Measurements from ENCODE around the gene HDAC9. TPM values are rescaled to one million over a fixed set of nuclear protein-coding genes. Genes with fewer than 3 reads are reported as not detected.
A peak's percentile ranks its signal among the peaks of the same experiment; 100 is the strongest.

The HDAC9 gene
- total and polyA plus RNA-seq, 2 donors (not counting 1 experiment from before 2014, with no cell fraction given) = 2.9 to 7.9 TPM

DNA sequence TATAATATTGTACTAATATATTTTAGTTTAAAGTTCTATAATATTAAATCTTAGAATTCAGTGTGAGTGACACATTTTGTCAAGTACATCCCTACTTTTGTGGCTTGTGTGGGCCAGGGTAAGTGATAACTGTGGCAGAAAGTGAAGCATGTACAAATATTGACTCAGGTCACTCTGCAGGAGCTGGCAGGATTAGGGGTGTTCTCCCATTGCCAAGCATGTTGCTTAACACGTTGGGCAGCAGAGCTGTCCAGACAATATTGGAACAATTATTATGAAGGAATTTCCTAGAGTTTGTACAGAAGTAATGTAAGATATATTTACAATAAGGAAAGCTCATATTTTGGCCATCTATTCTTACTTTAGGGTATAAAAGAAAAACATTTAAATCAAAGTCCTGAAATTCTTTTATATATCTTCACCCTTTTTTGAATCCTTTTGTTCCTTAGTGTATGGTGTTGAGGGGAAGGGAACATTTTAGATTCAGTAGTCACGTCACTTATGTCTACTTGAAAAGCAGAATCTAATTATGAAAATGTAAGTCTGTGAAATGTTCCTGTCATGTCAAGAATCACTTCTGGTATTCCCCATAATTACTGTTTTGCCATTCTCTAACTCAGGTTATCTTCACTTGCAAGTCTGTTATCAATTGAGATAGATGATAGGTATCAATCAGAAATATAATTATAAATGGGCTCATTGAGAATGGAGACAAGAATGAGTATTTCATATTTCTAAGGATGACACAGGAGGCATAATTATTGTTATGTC is 4.0 kb downstream of the HDAC9 start:
- H3K4me2 ChIP-seq (ENCODE audit: extremely low read depth, insufficient read depth, low read length) = no peak overlapping the region

DNA sequence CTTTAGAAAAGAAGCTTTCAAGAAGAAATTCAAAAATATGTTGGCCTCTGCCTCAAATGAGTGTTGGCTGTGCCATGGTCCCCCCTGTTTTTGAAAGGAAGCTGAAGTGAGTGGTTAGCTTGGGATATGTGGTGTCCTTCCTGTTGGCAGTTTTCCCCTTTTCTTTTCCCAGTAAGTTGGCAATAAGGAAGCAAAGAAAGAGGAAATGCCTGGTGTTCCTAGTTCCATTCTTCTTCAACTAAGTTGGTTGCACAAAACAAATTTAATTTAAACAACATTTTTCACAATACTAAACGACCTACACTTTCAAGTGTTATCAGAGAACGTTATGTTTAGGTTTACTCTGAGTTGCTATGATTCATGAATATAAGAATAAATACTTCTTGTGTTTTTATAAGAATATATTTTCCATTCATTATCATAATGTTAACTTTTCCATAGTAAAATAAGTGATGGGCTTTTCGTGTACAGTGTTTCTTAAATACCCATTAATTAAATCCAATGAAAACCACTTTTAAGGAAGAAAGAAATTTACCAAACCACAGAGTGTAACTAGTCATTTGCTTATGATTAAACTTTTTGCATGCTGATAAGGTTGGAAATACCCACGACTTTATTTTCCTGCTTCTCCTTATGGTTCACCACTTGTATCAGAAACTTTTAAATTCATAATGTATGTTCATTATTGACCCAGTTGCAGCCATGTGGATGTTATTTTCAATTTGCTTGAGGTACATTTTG is 7.7 kb downstream of the HDAC9 start:
- Histone ChIP-seq H3K9me3 (ENCODE audit: control insufficient read depth, insufficient read depth, low read depth, low read length) (no peaks in the 10 kb centered on the region), H3K4me3 (replicated peaks in 1 of 4; ENCODE audit: control extremely low read depth in 1 of 4, insufficient read depth in 1 of 4, low read depth in 3 of 4, low read length in 4 of 4) (no peak overlapping the region), H3K36me3 (ENCODE audit: control insufficient read depth, insufficient read depth, low read length) (no peaks in the 10 kb centered on the region), H2AFZ (ENCODE audit: low read length) (no peak overlapping the region), H3K27me3 (ENCODE audit: control insufficient read depth, insufficient read depth, low read length) (no peaks in the 10 kb centered on the region), H3K9ac (ENCODE audit: insufficient read depth, low read length) (no peak overlapping the region), H4K20me1 (ENCODE audit: control insufficient read depth, extremely low read depth, insufficient read depth, low read length) (no peaks in the 10 kb centered on the region), H3K4me1 (ENCODE audit: control insufficient read depth, extremely low read depth, insufficient read depth, low read length) (peaks cover 2% of the 10 kb centered on the region), H3K79me2 (ENCODE audit: control insufficient read depth, insufficient read depth, low read length) (no peaks in the 10 kb centered on the region), H3K27ac (ENCODE audit: insufficient read depth, low read length) (no peak overlapping the region), H3K4me2 (ENCODE audit: extremely low read depth, insufficient read depth, low read length) (no peak overlapping the region)
- TF ChIP-seq, protein P1, sequence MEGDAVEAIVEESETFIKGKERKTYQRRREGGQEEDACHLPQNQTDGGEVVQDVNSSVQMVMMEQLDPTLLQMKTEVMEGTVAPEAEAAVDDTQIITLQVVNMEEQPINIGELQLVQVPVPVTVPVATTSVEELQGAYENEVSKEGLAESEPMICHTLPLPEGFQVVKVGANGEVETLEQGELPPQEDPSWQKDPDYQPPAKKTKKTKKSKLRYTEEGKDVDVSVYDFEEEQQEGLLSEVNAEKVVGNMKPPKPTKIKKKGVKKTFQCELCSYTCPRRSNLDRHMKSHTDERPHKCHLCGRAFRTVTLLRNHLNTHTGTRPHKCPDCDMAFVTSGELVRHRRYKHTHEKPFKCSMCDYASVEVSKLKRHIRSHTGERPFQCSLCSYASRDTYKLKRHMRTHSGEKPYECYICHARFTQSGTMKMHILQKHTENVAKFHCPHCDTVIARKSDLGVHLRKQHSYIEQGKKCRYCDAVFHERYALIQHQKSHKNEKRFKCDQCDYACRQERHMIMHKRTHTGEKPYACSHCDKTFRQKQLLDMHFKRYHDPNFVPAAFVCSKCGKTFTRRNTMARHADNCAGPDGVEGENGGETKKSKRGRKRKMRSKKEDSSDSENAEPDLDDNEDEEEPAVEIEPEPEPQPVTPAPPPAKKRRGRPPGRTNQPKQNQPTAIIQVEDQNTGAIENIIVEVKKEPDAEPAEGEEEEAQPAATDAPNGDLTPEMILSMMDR (conservative IDR thresholded peaks at IDR 0.05 in 1 of 2, IDR thresholded peaks at IDR 0.05 in 1 of 2; ENCODE audit: low read depth in 1 of 2, low read length in 2 of 2) = no peak
- no peak for TF ChIP-seq EZH2 (IDR thresholded peaks at IDR 0.05; ENCODE audit: low read length, missing control alignments)
- peak in 1 of 2 donors; percentile 50 for DNase-seq (ENCODE audit: low read depth in 2 of 2)

More for the DNA sequence above, 4.0 kb downstream of the HDAC9 start:
- Histone ChIP-seq H3K79me2 (ENCODE audit: control insufficient read depth, insufficient read depth, low read length) (no peaks in the 10 kb centered on the region), H3K9me3 (ENCODE audit: control insufficient read depth, insufficient read depth, low read depth, low read length) (no peaks in the 10 kb centered on the region), H3K4me1 (ENCODE audit: control insufficient read depth, extremely low read depth, insufficient read depth, low read length) (peaks cover 6% of the 10 kb centered on the region), H3K36me3 (ENCODE audit: control insufficient read depth, insufficient read depth, low read length) (no peaks in the 10 kb centered on the region), H4K20me1 (ENCODE audit: control insufficient read depth, extremely low read depth, insufficient read depth, low read length) (no peaks in the 10 kb centered on the region), H3K9ac (ENCODE audit: insufficient read depth, low read length) (no peak overlapping the region), H3K27me3 (ENCODE audit: control insufficient read depth, insufficient read depth, low read length) (no peaks in the 10 kb centered on the region), H3K27ac (ENCODE audit: insufficient read depth, low read length) (no peak overlapping the region), H2AFZ (ENCODE audit: low read length) (no peak overlapping the region), H3K4me3 (replicated peaks in 1 of 4; ENCODE audit: control extremely low read depth in 1 of 4, insufficient read depth in 1 of 4, low read depth in 3 of 4, low read length in 4 of 4) (no peak overlapping the region)
- TF ChIP-seq, protein P1 (conservative IDR thresholded peaks at IDR 0.05 in 1 of 2, IDR thresholded peaks at IDR 0.05 in 1 of 2; ENCODE audit: low read depth in 1 of 2, low read length in 2 of 2) = no peak
- no peak for TF ChIP-seq EZH2 (IDR thresholded peaks at IDR 0.05; ENCODE audit: low read length, missing control alignments)
- no peak for DNase-seq (ENCODE audit: low read depth in 2 of 2)

DNA sequence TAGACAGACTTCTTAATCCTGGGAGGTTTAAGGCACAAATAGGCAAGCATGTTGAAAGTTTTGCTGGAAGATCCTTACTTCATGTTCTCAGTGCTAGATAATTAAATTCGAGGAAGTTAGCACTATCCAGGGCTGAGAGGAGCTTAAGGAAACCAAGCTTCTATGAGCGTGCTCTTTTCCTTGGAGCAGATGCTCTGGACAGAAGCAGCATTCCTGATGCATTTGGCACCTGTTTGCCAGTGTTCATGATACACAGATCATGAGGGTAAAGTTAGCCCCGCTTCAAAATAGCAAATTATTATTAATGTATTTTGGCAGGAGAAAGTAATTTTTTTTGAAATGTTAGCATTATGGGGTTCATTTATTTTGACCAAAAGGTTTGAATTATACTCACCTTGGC is 9.4 kb downstream of the HDAC9 start:
- H3K4me1 ChIP-seq (ENCODE audit: control insufficient read depth, extremely low read depth, insufficient read depth, low read length) = peaks cover 6% of the 10 kb centered on the region
- H3K27me3 ChIP-seq (ENCODE audit: control insufficient read depth, insufficient read depth, low read length) = no peaks in the 10 kb centered on the region
- H3K36me3 ChIP-seq (ENCODE audit: control insufficient read depth, insufficient read depth, low read length) = no peaks in the 10 kb centered on the region
- no peaks in the 10 kb centered on the region for H3K9me3 ChIP-seq (ENCODE audit: control insufficient read depth, insufficient read depth, low read depth, low read length)
- H2AFZ ChIP-seq (ENCODE audit: low read length) = no peak overlapping the region
- no peak overlapping the region for H3K9ac ChIP-seq (ENCODE audit: insufficient read depth, low read length)
- H3K27ac ChIP-seq (ENCODE audit: insufficient read depth, low read length) = no peak overlapping the region
- H4K20me1 ChIP-seq (ENCODE audit: control insufficient read depth, extremely low read depth, insufficient read depth, low read length) = no peaks in the 10 kb centered on the region
- H3K79me2 ChIP-seq (ENCODE audit: control insufficient read depth, insufficient read depth, low read length) = no peaks in the 10 kb centered on the region
- no peak overlapping the region for H3K4me2 ChIP-seq (ENCODE audit: extremely low read depth, insufficient read depth, low read length)
- DNase-seq (ENCODE audit: low read depth in 2 of 2) = no peak
- no peak overlapping the region for H3K4me3 ChIP-seq (replicated peaks in 1 of 4; ENCODE audit: control extremely low read depth in 1 of 4, insufficient read depth in 1 of 4, low read depth in 3 of 4, low read length in 4 of 4)
- no peak for TF ChIP-seq EZH2 (IDR thresholded peaks at IDR 0.05; ENCODE audit: low read length, missing control alignments)
- TF ChIP-seq, protein P1 (conservative IDR thresholded peaks at IDR 0.05 in 1 of 2, IDR thresholded peaks at IDR 0.05 in 1 of 2; ENCODE audit: low read depth in 1 of 2, low read length in 2 of 2) = no peak

Measured in fibroblast of lung (primary cell).